Astrocyte (in vitro differentiated cells and primary cell): ENCODE measurements around the gene VDAC2. TPM values are rescaled to one million over a fixed set of nuclear protein-coding genes. Genes with fewer than 3 reads are reported as not detected.

ENCODE experiments used
- DNase-seq: peaks from one replicate; pipeline ENCODE4 v3.0.0-alpha.2; 2010; ENCODE audit warnings: low read depth
- FAIRE-seq: peaks from 2 replicates; lab custom pipeline; 2011; peaks lifted over from hg19 to GRCh38; lab: Jason Lieb, UNC
- H2AFZ ChIP-seq: 2 replicates; pipeline ENCODE4 v1.6.0; 2012; ENCODE audit warnings: low read depth, low read length, inconsistent platforms
- H3K27ac ChIP-seq: 2 replicates; pipeline ENCODE4 v1.5.1; 2011; ENCODE audit warnings: low read depth, low read length, inconsistent platforms
- H3K27me3 ChIP-seq: 2 replicates; pipeline ENCODE4 v1.6.0; 2011; ENCODE audit warnings: low read length, inconsistent platforms; ENCODE audit not compliant: insufficient read depth
- H3K36me3 ChIP-seq: 2 replicates; pipeline ENCODE4 v1.5.1; 2011; ENCODE audit warnings: low read length, inconsistent platforms; ENCODE audit not compliant: insufficient read depth
- H3K4me1 ChIP-seq: 2 replicates; pipeline ENCODE4 v1.5.1; 2011; ENCODE audit warnings: low read length, inconsistent platforms; ENCODE audit not compliant: insufficient read depth
- H3K4me2 ChIP-seq: 2 replicates; pipeline ENCODE4 v1.6.0; 2012; ENCODE audit warnings: low read length, inconsistent platforms
- H3K4me3 ChIP-seq: 2 replicates; pipeline ENCODE4 v1.5.1; 2011; ENCODE audit warnings: low read depth, mild to moderate bottlenecking, low read length, inconsistent platforms; ENCODE audit not compliant: insufficient read depth
- H3K79me2 ChIP-seq: 2 replicates; pipeline ENCODE4 v1.6.0; 2012; ENCODE audit warnings: mild to moderate bottlenecking, low read length, inconsistent platforms; ENCODE audit not compliant: insufficient read depth
- H3K9ac ChIP-seq: 2 replicates; pipeline ENCODE4 v1.6.0; 2012; ENCODE audit warnings: mild to moderate bottlenecking, low read length, inconsistent platforms
- H3K9me3 ChIP-seq: 2 replicates; pipeline ENCODE4 v1.5.1; 2012; ENCODE audit warnings: low read depth, mild to moderate bottlenecking, low read length, inconsistent platforms; ENCODE audit not compliant: insufficient read depth
- H4K20me1 ChIP-seq: 2 replicates; pipeline ENCODE4 v1.6.0; 2012; ENCODE audit warnings: low read length, inconsistent platforms; ENCODE audit not compliant: insufficient read depth
- H3K27ac Mint-ChIP-seq: one replicate; pipeline ENCODE4 v1.8.0; 2021; ENCODE audit warnings: mild to moderate bottlenecking, mixed read lengths; ENCODE audit not compliant: unreplicated experiment
- H3K27me3 Mint-ChIP-seq: one replicate; pipeline ENCODE4 v1.8.0; 2021; ENCODE audit warnings: low read depth, mixed read lengths; ENCODE audit not compliant: unreplicated experiment
- H3K36me3 Mint-ChIP-seq: one replicate; pipeline ENCODE4 v1.8.0; 2021; ENCODE audit warnings: low read depth, mixed read lengths; ENCODE audit not compliant: unreplicated experiment
- H3K4me1 Mint-ChIP-seq: one replicate; pipeline ENCODE4 v1.8.0; 2021; ENCODE audit warnings: low read depth, mixed read lengths; ENCODE audit not compliant: unreplicated experiment
- H3K4me3 Mint-ChIP-seq: one replicate; pipeline ENCODE4 v1.8.0; 2021; ENCODE audit warnings: mild to moderate bottlenecking, moderate library complexity, mixed read lengths; ENCODE audit not compliant: unreplicated experiment
- H3K9me3 Mint-ChIP-seq: one replicate; pipeline ENCODE4 v1.8.0; 2021; ENCODE audit warnings: mild to moderate bottlenecking, mixed read lengths; ENCODE audit not compliant: unreplicated experiment
- EZH2 ChIP-seq: IDR thresholded peaks from 2 replicates; pipeline ENCODE4 v1.6.1; 2012; ENCODE audit warnings: mild to moderate bottlenecking, low read length, inconsistent platforms; ENCODE audit not compliant: insufficient read depth
- total RNA-seq: library from RNA; stranded (reverse); gene quantifications from 2 replicates; pipeline ENCODE4 v1.2.1, GENCODE V29; 2021
- TF ChIP-seq, protein P1 (sequence below): IDR thresholded peaks from 2 replicates; pipeline ENCODE4 v1.5.1; 2011; ENCODE audit warnings: low read depth, mild to moderate bottlenecking, inconsistent platforms, low read length, moderate library complexity; ENCODE audit not compliant: insufficient read depth

Gene VDAC2
- total RNA-seq, 1 donor from 2014 or later: 373 TPM

- no peaks in the 10 kb centered on the region for H3K36me3 ChIP-seq
- no peak for TF ChIP-seq EZH2
- TF ChIP-seq, protein P1, sequence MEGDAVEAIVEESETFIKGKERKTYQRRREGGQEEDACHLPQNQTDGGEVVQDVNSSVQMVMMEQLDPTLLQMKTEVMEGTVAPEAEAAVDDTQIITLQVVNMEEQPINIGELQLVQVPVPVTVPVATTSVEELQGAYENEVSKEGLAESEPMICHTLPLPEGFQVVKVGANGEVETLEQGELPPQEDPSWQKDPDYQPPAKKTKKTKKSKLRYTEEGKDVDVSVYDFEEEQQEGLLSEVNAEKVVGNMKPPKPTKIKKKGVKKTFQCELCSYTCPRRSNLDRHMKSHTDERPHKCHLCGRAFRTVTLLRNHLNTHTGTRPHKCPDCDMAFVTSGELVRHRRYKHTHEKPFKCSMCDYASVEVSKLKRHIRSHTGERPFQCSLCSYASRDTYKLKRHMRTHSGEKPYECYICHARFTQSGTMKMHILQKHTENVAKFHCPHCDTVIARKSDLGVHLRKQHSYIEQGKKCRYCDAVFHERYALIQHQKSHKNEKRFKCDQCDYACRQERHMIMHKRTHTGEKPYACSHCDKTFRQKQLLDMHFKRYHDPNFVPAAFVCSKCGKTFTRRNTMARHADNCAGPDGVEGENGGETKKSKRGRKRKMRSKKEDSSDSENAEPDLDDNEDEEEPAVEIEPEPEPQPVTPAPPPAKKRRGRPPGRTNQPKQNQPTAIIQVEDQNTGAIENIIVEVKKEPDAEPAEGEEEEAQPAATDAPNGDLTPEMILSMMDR: no peak
- no peak overlapping the region for H3K4me3 Mint-ChIP-seq
These were observed 62.3 kb downstream of the VDAC2 start for GRCh38 chr10:75272896-75273295.

DNA sequence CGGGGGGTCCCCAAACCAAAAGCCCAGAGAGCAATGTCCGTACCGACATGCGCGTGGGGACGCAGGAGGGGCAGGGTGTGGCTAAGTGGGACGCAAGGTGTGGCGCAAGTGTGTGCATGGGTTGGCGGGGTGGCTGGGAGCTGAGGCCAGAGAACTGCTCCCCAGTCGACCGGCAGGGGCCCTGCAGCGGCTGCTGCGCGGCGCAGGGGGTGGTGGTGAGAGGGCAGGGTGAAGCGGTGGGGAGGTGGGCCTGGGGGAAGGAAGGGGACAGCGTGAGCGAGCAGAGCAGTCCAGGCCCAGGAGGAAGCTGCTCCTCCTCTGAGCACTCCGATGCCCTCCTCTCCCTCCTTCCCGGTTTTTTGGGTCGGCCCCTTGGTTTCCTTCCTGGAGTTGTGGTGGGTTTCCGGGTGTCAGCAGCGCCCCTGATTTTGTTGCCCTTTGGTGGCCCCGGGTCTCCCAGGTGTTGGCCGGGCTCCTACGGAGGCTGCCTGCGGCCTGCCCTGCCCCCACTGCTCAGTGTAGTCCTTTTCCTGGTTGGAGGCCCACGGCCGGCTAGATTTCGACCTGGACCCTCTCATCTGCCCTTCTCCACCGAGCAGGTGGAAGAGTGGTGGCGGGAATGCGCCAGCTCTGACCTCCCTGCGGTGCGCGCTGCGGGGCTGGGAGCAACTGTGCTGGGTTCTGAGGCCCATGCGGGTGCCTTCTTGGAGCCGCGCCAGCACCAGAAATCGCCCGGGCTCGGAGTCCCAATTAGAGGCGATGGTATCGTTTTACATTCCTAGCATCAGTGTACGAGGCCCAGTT, 65.7 kb downstream of the VDAC2 start:
- H3K4me1 Mint-ChIP-seq: no peaks in the 10 kb centered on the region
- no peak overlapping the region for H3K4me3 ChIP-seq
- H4K20me1 ChIP-seq: no peaks in the 10 kb centered on the region
- H3K36me3 ChIP-seq: no peaks in the 10 kb centered on the region
- no peak overlapping the region for H3K4me3 Mint-ChIP-seq
- peaks cover 26% of the 10 kb centered on the region for H3K27me3 Mint-ChIP-seq
- H2AFZ ChIP-seq: no peak overlapping the region
- H3K27ac ChIP-seq: no peak overlapping the region
- H3K4me2 ChIP-seq: no peak overlapping the region
- no peak for DNase-seq
- no peaks in the 10 kb centered on the region for H3K36me3 Mint-ChIP-seq
- no peak overlapping the region for H3K9ac ChIP-seq
- H3K9me3 Mint-ChIP-seq: peaks cover 3% of the 10 kb centered on the region
- H3K27me3 ChIP-seq: peaks cover 6% of the 10 kb centered on the region
- no peaks in the 10 kb centered on the region for H3K79me2 ChIP-seq
- no peak for FAIRE-seq
- no peak overlapping the region for H3K27ac Mint-ChIP-seq
- no peaks in the 10 kb centered on the region for H3K4me1 ChIP-seq
- H3K9me3 ChIP-seq: no peaks in the 10 kb centered on the region
- TF ChIP-seq, protein P1: no peak
- TF ChIP-seq EZH2: no peak

More at GRCh38 chr10:75272896-75273295, 62.3 kb downstream of the VDAC2 start:
- Mint-ChIP-seq H3K36me3 (no peaks in the 10 kb centered on the region), H3K27me3 (peaks cover 3% of the 10 kb centered on the region), H3K4me1 (no peaks in the 10 kb centered on the region), H3K9me3 (no peaks in the 10 kb centered on the region), H3K27ac (no peak overlapping the region)
- Histone ChIP-seq H3K9ac (no peak overlapping the region), H2AFZ (no peak overlapping the region), H3K27ac (no peak overlapping the region), H3K27me3 (no peaks in the 10 kb centered on the region), H3K4me3 (no peak overlapping the region), H3K9me3 (no peaks in the 10 kb centered on the region), H3K4me1 (no peaks in the 10 kb centered on the region), H3K79me2 (no peaks in the 10 kb centered on the region), H4K20me1 (no peaks in the 10 kb centered on the region), H3K4me2 (no peak overlapping the region)
- FAIRE-seq (no peak), DNase-seq (no peak)

- FAIRE-seq (no peak), DNase-seq (peak; percentile 29)
- H3K4me3 ChIP-seq: no peak overlapping the region
- H3K27me3 Mint-ChIP-seq: peaks cover 40% of the 10 kb centered on the region
- H3K27ac ChIP-seq: no peak overlapping the region
- no peak overlapping the region for H3K4me3 Mint-ChIP-seq
- H3K4me1 Mint-ChIP-seq: peaks cover 8% of the 10 kb centered on the region
- H3K9me3 ChIP-seq: no peaks in the 10 kb centered on the region
- H3K9me3 Mint-ChIP-seq: peaks cover 3% of the 10 kb centered on the region
- H3K27me3 ChIP-seq: peaks cover 9% of the 10 kb centered on the region
- no peak overlapping the region for H3K4me2 ChIP-seq
- no peaks in the 10 kb centered on the region for H3K36me3 ChIP-seq
- no peaks in the 10 kb centered on the region for H3K4me1 ChIP-seq
- H3K9ac ChIP-seq: no peak overlapping the region
- H2AFZ ChIP-seq: no peak overlapping the region
- no peaks in the 10 kb centered on the region for H3K36me3 Mint-ChIP-seq
- no peaks in the 10 kb centered on the region for H3K79me2 ChIP-seq
- TF ChIP-seq EZH2: no peak
- TF ChIP-seq, protein P1: no peak
- no peaks in the 10 kb centered on the region for H4K20me1 ChIP-seq
- H3K27ac Mint-ChIP-seq: no peak overlapping the region
These were observed 69.6 kb downstream of the VDAC2 start for GRCh38 chr10:75280236-75280635.
